HG03139 (cell line): Measurements from ENCODE around the gene BCKDHB.

Experiments
- ATAC-seq: cut with Tn5 transposase; IDR thresholded peaks from one replicate; pipeline ENCODE4 v1.9.1; 2021; ENCODE audit not compliant: unreplicated experiment

Gene BCKDHB

GRCh38 chr6:80325742-80326141, 219.3 kb downstream of the BCKDHB start:
- no peak for ATAC-seq

- no peak for ATAC-seq
Observed at GRCh38 chr6:80328652-80329051, 222.2 kb downstream of the BCKDHB start.

- ATAC-seq = no peak
Observed at GRCh38 chr6:80329496-80329895, 223.0 kb downstream of the BCKDHB start.

GRCh38 chr6:80330961-80331360, 224.5 kb downstream of the BCKDHB start:
- ATAC-seq = no peak

GRCh38 chr6:80331522-80331921, 225.1 kb downstream of the BCKDHB start:
- ATAC-seq = no peak

GRCh38 chr6:80331974-80332373, 225.5 kb downstream of the BCKDHB start:
- ATAC-seq = no peak

- no peak for ATAC-seq
Observed at GRCh38 chr6:80333342-80333741, 226.9 kb downstream of the BCKDHB start.

- no peak for ATAC-seq
Observed at GRCh38 chr6:80335121-80335531, 228.7 kb downstream of the BCKDHB start.

GRCh38 chr6:80336911-80337310, 230.4 kb downstream of the BCKDHB start:
- ATAC-seq = no peak

- peak; percentile 85 for ATAC-seq
Observed at GRCh38 chr6:80338201-80338836, 231.8 kb downstream of the BCKDHB start.

- no peak for ATAC-seq
Observed at GRCh38 chr6:80339421-80339820, 232.9 kb downstream of the BCKDHB start.

GRCh38 chr6:80340280-80340679, 233.8 kb downstream of the BCKDHB start:
- no peak for ATAC-seq

- no peak for ATAC-seq
Observed at GRCh38 chr6:80340686-80341085, 234.2 kb downstream of the BCKDHB start.

GRCh38 chr6:80341330-80341729, 234.9 kb downstream of the BCKDHB start:
- ATAC-seq = no peak

GRCh38 chr6:80343511-80343910, 237.0 kb downstream of the BCKDHB start:
- ATAC-seq = no peak

GRCh38 chr6:80347101-80347500, 240.6 kb downstream of the BCKDHB start:
- ATAC-seq = no peak

- ATAC-seq = no peak
Observed at GRCh38 chr6:80348263-80348662, 241.8 kb downstream of the BCKDHB start.

GRCh38 chr6:80356000-80356399, 249.5 kb downstream of the BCKDHB start:
- ATAC-seq = no peak

GRCh38 chr6:80356545-80356944, 250.1 kb downstream of the BCKDHB start:
- no peak for ATAC-seq

- no peak for ATAC-seq
Observed at GRCh38 chr6:80357081-80357480, 250.6 kb downstream of the BCKDHB start.

- no peak for ATAC-seq
Observed at GRCh38 chr6:80357674-80358073, 251.2 kb downstream of the BCKDHB start.

GRCh38 chr6:80363501-80364122, 257.1 kb downstream of the BCKDHB start:
- no peak for ATAC-seq

GRCh38 chr6:80364149-80364548, 257.7 kb downstream of the BCKDHB start:
- no peak for ATAC-seq
